HG02588 (cell line): ENCODE data around the gene CTAGE15.

Source experiments
- ATAC-seq: cut with Tn5 transposase; IDR thresholded peaks from one replicate; pipeline ENCODE4 v1.9.1; 2021; ENCODE audit warnings: mild to moderate bottlenecking, moderate library complexity; ENCODE audit not compliant: unreplicated experiment

The CTAGE15 gene

GRCh38 chr7:143621175-143621574 is 49.6 kb downstream of the CTAGE15 start:
- peak; percentile 38 for ATAC-seq

- peak; percentile 36 for ATAC-seq
These were observed 50.5 kb downstream of the CTAGE15 start for GRCh38 chr7:143622130-143622529.
